ENCODE results near the gene CD99.
A peak's percentile ranks its signal among the peaks of the same experiment; 100 is the strongest.

GRCh38 chrX:2732649-2733048 lies 41.6 kb downstream of the CD99 start:
- TF ChIP-seq EZH2 (IDR thresholded peaks at IDR 0.05; ENCODE audit: borderline replicate concordance, insufficient read depth, low read depth, low read length, poor library complexity, severe bottlenecking) (no peak), CTCF (IDR thresholded peaks at IDR 0.05) (peak; percentile 18)

All from B cell (primary cell).